ENCODE results near the gene ORAI3.
A peak's percentile ranks its signal among the peaks of the same experiment; 100 is the strongest.

ORAI3 gene

GRCh38 chr16:30930160-30930571 is 18.7 kb upstream of the ORAI3 start:
- Histone ChIP-seq H4K20me1 (ENCODE audit: insufficient read depth, low read length) (peaks cover 17% of the 10 kb centered on the region), H3K79me2 (ENCODE audit: insufficient read depth, low read length) (peaks cover 17% of the 10 kb centered on the region), H2AFZ (ENCODE audit: low read depth, low read length) (no peak overlapping the region), H3K4me1 (ENCODE audit: insufficient read depth, low read length) (peaks cover 25% of the 10 kb centered on the region), H3K27me3 (ENCODE audit: insufficient read depth, low read length, poor library complexity) (no peaks in the 10 kb centered on the region), H3K4me2 (ENCODE audit: insufficient read depth, low read length) (no peak overlapping the region), H3K9ac (ENCODE audit: low read depth, low read length) (no peak overlapping the region), H3K9me3 (ENCODE audit: insufficient read depth, low read length, severe bottlenecking) (no peaks in the 10 kb centered on the region), H3K36me3 (ENCODE audit: insufficient read depth, low read length) (peaks cover 83% of the 10 kb centered on the region), H3K27ac (ENCODE audit: low read length) (no peak overlapping the region), H3K4me3 (ENCODE audit: low read depth in 1 of 2, low read length in 2 of 2) (no peak overlapping the region)
- DNase-seq (no peak), ATAC-seq (ENCODE audit: insufficient read depth, low read depth) (no peak)
- TF ChIP-seq CTCF (IDR thresholded peaks at IDR 0.05; ENCODE audit: borderline replicate concordance, extremely low read depth, low read length, poor library complexity, severe bottlenecking) (no peak), EZH2 (IDR thresholded peaks at IDR 0.05; ENCODE audit: borderline replicate concordance, low read depth, low read length, severe bottlenecking) (no peak)

GRCh38 chr16:30931068-30931650 is 17.7 kb upstream of the ORAI3 start:
- no peak overlapping the region for H3K4me3 ChIP-seq (ENCODE audit: low read depth in 1 of 2, low read length in 2 of 2)
- H3K79me2 ChIP-seq (ENCODE audit: insufficient read depth, low read length) = peaks cover 15% of the 10 kb centered on the region; the same call in 1 of the 2 replicates
- peaks cover 15% of the 10 kb centered on the region for H3K4me1 ChIP-seq (ENCODE audit: insufficient read depth, low read length)
- no peak overlapping the region for H3K27ac ChIP-seq (ENCODE audit: low read length)
- H3K4me2 ChIP-seq (ENCODE audit: insufficient read depth, low read length) = no peak overlapping the region
- H3K9ac ChIP-seq (ENCODE audit: low read depth, low read length) = no peak overlapping the region
- peaks cover 22% of the 10 kb centered on the region for H4K20me1 ChIP-seq (ENCODE audit: insufficient read depth, low read length)
- no peaks in the 10 kb centered on the region for H3K27me3 ChIP-seq (ENCODE audit: insufficient read depth, low read length, poor library complexity)
- TF ChIP-seq CTCF (IDR thresholded peaks at IDR 0.05; ENCODE audit: borderline replicate concordance, extremely low read depth, low read length, poor library complexity, severe bottlenecking) (no peak), EZH2 (IDR thresholded peaks at IDR 0.05; ENCODE audit: borderline replicate concordance, low read depth, low read length, severe bottlenecking) (no peak)
- ATAC-seq (ENCODE audit: insufficient read depth, low read depth) (no peak), DNase-seq (no peak)
- peaks cover 85% of the 10 kb centered on the region for H3K36me3 ChIP-seq (ENCODE audit: insufficient read depth, low read length)
- H3K9me3 ChIP-seq (ENCODE audit: insufficient read depth, low read length, severe bottlenecking) = no peaks in the 10 kb centered on the region
- H2AFZ ChIP-seq (ENCODE audit: low read depth, low read length) = no peak overlapping the region

- Histone ChIP-seq H3K79me2 (ENCODE audit: insufficient read depth, low read length) (peaks cover 10% of the 10 kb centered on the region; the same call in 1 of the 2 replicates), H2AFZ (ENCODE audit: low read depth, low read length) (no peak overlapping the region), H3K9ac (ENCODE audit: low read depth, low read length) (no peak overlapping the region), H3K9me3 (ENCODE audit: insufficient read depth, low read length, severe bottlenecking) (no peaks in the 10 kb centered on the region), H3K27me3 (ENCODE audit: insufficient read depth, low read length, poor library complexity) (no peaks in the 10 kb centered on the region), H4K20me1 (ENCODE audit: insufficient read depth, low read length) (peaks cover 23% of the 10 kb centered on the region), H3K36me3 (ENCODE audit: insufficient read depth, low read length) (peaks cover 69% of the 10 kb centered on the region), H3K4me2 (ENCODE audit: insufficient read depth, low read length) (no peak overlapping the region), H3K27ac (ENCODE audit: low read length) (peak overlapping the region; percentile 11; the same call in 1 of the 2 replicates), H3K4me3 (ENCODE audit: low read depth in 1 of 2, low read length in 2 of 2) (no peak overlapping the region), H3K4me1 (ENCODE audit: insufficient read depth, low read length) (peaks cover 16% of the 10 kb centered on the region)
- DNase-seq (peak; percentile 52), ATAC-seq (ENCODE audit: insufficient read depth, low read depth) (peak; percentile 43; the same call in 2 of the 3 replicates)
- TF ChIP-seq EZH2 (IDR thresholded peaks at IDR 0.05; ENCODE audit: borderline replicate concordance, low read depth, low read length, severe bottlenecking) (no peak), CTCF (IDR thresholded peaks at IDR 0.05; ENCODE audit: borderline replicate concordance, extremely low read depth, low read length, poor library complexity, severe bottlenecking) (peak; percentile 68)
These were observed 13.9 kb upstream of the ORAI3 start for GRCh38 chr16:30934827-30935557.
